Stimulated activated CD8-positive, alpha-beta memory T cell treated with anti-CD3 and anti-CD28 coated beads, Interleukin-7, amount 100 ng/mL, for 1 hour (primary cell): ENCODE measurements around the gene OR6N2.
A peak's percentile ranks its signal among the peaks of the same experiment; 100 is the strongest.

Source experiments
- DNase-seq, 2 donors: peaks; one replicate each; pipeline ENCODE4 v3.0.0-alpha.2; 2020; ENCODE audit warnings: low read depth in 2 of 2

The OR6N2 gene, protein sequence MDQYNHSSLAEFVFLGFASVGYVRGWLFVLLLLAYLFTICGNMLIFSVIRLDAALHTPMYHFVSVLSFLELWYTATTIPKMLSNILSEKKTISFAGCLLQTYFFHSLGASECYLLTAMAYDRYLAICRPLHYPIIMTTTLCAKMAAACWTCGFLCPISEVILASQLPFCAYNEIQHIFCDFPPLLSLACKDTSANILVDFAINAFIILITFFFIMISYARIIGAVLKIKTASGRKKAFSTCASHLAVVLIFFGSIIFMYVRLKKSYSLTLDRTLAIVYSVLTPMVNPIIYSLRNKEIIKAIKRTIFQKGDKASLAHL

DNA sequence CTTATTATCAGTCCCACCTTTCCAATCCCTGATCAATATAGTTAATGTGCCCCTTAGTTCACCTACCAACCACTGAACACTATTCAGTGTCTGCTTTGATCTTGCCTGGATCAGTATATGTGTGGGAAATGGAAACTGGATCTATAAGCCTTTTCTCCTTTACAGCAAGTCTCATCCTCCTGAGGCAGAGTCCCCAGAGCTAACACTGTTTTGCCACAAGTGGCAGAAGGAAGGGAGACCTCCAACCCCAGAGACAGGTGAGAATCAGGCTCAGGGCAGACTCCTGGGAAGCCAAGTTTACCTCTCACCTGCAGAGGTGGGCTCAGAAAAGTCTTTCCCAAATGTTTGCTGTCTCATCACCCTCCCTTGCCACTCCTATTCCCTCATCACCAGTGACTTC is at the start of gene OR6N2:
Gene OR6N2 (minus strand): TSS at position 101 of the 400 bp plus-strand sequence. CDS start 3,569 bp downstream, outside the sequence.
- DNase-seq = no peak

DNA sequence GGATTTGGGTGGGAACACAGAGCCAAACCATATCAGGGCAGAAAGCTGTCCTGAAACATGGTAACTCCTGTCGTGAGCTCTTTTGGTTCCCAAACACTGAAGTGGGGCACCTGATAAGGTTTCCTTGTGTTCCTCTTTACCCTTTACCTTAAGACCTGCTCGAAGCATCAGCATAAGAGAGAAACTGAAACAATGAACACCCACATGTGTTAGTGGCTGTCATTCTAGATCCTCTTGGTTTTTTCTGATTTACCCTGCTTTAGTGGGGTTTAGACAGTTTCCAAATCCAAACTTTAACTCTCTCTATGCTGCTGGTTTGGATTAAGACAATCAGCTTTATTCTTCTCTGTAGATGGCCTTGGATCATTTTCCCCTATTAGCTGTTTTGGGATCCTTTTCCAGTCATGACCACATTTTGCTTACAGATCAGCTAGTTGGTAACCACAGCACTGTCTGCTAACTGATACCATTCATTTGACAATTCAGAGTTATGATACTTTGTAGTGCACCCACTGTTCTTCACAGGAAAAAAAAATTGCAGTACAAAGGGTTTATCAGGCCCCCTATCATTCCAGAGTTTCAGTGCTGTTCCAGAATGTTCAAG is 49.2 kb upstream of the OR6N2 start:
- DNase-seq = no peak

DNA sequence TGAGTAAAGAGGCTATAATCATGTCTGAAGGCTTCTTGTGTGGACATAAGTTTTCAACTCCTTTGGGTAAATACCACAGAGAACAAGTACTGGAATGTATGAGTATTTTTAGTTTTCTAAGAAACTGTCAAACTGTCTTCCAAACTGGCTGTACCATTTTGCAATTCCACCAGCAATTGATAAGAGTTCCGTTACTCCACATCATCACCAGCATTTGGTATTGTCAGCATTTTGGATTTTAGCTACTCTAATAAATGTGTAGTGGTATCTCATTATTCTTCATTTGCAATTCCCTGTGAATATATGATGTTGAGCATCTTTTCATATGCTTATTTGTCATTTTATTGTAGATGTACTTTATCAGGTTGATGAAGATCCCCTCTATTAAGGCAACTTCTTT is 40.7 kb upstream of the OR6N2 start:
- no peak for DNase-seq

DNA sequence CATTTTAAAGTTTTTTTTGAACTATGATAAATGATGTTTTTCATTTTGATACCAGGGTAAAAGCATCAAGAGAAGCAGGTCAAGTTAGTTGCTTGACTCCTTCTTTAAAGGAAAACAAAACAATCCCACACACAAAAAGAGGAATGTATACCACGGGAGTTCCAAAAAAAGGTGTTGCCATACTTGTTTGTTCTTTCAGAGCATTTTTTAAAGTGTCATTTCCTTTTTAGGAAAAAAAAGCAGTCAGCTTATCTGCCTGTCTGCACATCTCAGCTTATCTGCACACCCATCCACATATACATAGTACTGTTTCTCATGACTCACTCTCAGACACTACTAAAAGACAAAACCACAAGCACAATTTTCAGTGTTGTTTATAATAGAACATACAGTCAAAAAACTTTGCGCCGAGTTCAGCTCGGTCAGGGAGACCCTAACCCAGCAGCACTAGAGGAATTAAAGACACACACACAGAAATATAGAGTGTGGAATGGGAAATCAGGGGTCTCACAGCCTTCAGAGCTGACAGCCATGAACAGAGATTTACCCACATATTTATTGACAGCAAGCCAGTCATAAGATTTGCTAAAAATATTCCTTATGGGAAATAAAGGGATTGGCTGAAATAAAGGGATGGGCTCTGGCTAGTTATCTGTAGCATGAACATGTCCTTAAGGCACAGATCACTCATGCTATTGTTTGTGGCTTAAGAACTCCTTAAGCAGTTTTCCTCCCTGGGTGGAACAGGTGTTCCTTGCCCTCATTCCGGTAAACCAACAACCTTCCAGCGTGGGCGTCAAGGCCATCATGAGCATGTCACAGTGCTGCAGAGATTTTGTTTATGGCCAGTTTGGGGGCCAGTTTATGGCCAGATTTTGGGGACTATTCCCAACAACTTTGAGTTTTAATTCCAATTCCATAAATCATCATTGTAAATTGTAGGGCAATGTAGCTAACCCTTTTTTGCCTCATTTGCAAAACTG is 38.7 kb upstream of the OR6N2 start:
- DNase-seq = no peak

DNA sequence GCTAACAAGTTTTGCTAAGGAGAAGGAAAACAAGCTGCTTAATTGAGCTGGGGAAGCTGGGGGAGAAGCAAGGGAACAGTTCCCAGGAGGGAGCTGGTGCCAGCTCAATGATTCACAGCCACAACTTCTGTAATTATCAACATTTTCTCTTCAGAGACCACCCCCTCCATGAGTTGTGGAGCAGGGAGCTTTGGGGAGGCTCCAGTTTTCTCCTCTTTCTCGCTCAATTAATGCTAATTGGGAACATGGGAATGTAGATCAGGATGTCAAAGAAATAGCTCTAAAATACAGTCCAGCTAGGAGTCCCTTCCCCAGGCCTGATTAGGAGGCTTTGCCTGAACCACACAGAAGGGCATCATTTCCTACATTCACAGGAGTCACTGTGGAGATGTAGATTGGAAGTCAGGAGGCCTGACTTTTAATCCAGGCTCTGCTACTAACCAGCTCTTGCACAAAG is 38.0 kb upstream of the OR6N2 start:
- DNase-seq = no peak

DNA sequence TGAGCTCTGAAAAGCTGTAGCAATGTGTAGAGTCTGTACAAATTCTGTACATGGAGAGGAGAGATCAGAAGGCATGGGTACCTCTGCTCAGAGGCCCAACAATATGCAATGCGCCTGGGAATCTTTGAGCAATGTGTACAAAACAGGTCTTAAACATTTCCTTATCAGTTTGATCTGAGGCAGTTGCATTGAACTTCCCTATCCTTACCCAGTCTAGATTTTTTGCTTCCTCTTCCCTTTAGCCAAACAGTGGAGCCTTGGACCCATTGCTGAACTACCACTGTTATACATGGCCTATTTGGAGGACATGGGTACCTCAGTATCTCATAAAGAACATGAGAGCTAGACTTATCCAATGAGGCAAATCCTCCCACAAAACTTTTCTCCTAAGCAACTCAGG is 37.6 kb upstream of the OR6N2 start:
- no peak for DNase-seq

DNA sequence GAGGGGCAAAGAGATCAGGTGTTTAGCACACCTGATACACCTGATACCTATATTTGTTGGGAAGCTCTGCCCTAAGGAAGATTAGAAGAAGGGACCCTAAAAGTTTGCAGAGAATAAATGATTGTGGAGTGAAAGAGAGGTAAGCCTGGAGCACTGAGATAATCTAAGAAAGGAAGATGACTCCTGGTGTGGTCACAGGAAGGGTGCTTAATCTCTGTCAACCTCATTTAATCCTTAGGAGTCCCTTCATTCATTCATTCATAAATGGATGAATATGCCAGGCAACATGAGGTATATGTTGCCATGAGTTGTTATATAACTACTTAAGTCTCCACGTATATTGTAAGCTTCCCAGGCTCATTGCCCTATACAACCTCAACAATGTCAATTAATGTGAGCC is 34.0 kb upstream of the OR6N2 start:
- DNase-seq = no peak

DNA sequence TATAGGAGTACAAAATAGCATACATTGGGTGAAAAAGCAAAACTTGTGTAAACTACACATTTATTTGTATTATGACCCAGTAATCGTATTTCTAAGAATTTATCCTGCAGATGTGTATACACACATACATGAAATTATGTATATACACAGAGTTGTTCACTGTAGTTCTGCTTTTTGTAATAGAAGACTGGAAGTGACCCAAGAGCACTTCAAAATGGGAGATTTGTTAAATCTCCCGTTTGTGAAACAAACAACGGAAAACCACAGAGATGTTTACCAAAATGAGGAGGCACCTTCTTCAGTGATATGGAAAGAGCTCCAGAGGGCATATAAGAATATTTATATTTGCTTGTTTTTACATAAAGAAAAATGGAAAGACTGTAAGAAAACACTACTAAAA is 32.2 kb upstream of the OR6N2 start:
- no peak for DNase-seq

DNA sequence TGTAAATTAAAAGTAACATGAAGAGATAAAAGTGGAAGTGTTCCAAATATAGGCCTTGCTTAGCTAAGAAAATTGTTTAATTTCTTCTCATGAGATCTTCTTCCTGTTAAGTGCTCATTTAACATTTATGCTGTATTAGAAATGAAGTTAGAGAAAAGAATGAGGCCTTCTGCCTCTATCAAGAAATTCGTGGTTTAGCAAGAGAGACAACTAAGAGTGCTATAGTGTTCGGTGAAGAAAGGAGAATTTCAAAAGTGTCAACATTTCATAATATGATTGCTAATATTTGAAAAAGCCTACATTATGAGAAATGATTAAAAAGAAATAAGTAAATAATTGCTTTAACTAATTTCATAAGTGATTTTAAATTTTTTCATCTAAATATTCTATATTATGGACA is 31.3 kb upstream of the OR6N2 start:
- DNase-seq = no peak

DNA sequence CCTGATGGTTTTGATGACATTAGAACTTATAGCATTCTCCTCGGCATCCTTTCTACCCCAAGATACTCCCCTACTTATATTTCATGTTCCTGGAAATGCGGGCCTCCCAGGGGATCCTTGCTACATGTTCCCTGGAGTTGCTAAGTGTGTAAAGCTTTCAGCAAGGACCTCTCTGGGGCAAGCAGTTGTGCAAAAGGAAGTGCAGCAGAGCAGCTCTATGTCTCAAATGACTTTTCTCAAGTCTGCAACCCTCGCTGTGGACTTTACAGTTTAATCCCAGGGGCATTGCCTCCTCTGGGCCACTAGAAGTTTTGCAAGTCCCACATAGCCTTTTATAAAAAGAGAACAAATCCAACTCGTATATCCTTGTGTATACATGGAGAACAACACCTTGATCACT is 29.3 kb upstream of the OR6N2 start:
- DNase-seq = no peak

DNA sequence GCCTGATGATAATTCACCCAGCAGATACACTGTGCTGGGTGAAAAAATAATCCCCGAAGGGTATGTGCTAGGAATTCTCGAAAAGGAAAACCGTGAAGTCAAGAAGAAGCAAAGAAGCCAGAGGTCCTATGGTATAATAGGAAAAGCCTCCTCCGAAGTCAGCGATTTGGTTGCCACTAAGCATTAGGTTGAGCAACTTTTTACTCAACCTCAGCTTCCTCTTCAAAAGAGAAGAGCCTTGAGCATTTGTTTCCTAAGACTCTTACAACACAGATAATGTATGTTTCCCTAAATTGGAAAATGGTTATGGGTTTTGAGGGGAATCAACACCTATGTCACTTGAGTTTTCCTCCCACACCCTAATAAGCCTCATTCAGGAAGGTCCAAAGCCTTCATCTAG is 28.9 kb upstream of the OR6N2 start:
- no peak for DNase-seq

DNA sequence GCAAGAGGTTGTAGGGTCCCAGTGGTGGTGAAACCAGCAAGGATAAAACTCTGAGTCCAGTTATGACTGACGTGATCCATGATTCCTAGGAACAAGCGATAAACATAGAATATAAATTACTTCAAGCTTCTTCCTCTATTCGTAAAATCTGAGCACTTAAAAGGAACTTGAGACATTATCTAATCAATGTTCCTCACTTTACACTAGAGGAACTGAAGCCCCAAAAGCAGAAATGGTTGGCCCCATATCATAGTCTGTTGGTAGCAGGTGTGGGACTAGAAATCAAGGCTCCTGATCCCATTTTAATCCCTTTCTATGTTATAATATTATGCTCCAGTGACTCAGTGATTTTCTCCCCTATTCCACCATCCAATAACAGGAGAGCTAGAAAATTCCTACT is 28.3 kb upstream of the OR6N2 start:
- no peak for DNase-seq

DNA sequence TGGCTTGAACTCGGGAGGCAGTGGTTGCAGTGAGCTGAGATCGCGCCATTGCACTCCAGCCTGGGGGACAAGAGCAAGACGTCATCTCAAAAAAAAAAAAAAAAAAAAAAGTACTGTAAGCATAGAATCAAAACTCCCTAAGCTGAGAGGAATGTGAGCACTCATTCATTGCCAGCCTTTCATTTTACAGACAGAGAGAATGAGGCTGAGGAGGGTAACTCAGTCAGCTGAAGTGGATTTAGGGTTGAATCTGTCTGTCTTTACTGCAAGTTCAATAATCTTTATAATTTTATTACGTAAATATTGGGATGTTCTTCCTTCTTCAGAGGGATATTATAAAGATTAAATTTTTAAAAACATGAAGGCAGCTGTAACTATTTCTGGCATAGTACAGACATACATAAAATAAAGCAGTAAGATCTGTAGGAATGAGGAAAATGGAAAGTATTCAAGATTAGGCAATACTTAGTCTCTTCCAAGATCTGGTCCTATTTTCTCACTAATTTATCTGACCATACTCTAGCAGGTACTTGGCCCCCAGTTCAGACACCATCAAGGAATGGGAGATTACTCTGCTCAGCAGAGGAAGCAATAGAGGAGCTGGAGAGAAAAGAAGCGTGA is 26.0 kb upstream of the OR6N2 start:
- DNase-seq = no peak

DNA sequence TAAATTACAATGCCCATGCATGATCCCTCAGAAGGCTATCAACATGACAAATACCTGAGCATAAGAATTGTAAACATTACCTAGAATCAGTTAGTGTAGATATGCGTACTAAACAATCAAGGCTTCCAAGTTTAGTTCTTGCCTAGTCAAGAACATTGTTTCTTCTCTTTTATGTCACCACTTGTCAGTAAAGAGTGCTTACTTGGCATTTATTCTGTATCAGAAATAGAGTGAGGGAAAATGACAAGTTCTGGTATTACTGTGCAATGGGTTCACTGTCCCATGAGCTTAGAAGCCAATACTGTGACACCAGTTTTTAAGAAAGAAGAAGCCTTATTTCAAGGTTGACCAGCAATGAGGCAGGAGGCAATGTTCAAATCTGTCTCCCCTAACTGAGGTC is 22.7 kb upstream of the OR6N2 start:
- no peak for DNase-seq

DNA sequence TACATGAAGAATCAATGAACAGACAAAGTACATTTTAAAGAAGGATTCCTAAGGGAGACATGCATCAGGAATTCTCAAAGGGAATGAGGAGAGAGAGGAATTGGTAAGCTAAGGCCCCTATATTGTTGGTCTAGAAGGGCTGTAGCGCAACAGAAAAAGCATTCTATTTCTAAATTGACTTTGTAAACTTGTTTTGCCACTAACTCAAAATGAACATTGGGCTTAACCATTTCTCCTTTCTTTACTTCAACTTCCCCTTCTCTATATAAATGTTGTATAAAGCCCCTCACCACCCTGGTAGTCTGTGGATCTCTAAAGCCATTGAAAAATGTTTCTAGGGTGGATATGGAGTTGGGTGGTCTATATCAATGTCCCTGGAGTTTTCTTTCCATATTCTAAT is 20.4 kb upstream of the OR6N2 start:
- no peak for DNase-seq

DNA sequence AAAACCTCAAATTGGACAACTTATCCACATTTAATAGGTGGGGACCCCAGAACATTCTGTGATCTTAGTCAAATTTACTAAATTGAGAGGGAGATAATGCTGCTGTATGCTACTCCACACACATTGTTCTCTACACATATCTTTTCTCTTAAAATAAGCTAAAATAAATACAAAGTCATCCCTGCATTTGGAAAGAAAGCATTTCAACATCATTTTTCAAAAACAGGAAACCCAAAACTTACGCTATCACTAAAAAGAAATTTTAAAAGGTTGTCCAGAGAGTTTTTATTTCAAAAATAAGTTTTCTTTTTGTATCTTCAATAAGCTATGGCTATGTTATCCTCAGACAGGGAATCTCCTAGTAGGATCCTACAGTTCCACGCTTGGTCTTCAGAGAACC is 19.5 kb upstream of the OR6N2 start:
- no peak for DNase-seq

DNA sequence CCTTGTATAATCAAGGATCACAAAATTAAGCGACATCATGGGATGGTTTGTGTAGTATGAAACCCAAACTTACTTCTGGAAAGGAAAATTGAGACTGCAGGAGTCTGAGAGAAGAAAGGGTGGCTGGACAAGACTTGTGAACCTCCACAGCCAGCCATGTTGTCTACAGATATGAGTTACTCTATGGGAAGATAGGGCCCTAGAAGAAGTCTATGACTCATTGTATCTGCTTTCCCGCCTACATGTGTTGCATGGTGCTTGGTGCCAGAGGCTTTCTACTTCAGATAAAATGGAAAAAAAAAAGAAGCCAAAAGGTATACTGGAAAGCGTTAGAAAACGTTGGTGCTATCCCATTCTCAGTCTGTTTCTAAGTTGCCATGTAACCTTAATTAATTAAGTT is 18.7 kb upstream of the OR6N2 start:
- no peak for DNase-seq

DNA sequence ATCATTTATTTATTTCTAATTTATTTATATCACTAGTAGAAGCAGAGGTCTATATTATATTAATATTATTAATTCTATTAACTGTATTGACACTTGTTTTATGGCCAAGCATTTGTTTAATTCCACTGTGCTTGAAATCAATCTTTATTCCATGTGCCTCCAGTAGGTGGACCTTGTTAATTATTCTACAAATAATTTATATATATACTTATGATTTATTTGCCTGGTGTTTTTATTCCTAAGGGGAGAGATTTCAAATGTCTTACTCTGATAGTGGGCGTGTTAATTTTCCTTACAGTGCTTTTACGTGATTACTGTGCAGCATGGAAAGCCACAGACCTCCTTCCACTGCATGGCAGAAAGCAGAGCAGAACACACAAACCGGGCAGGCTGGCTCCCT is 17.5 kb upstream of the OR6N2 start:
- no peak for DNase-seq

DNA sequence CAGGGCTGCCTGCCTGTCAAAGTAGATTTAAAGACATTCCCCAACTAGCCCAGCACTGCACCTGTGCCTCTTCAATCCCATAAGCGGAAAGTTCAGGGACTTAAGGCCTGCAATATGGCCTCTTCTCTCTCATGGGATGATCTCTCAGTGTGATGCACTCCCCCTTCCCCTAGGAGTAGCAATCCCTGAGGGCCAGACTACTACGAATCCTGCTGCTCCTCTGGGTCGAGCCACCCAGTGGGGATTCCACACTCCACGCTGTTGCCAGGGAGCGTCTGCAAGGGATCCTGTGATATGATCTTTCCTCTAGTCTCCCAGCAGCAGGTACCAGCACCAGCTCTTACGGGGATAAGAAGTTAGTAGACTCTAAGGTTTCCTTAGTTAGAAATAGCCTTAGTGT is 13.2 kb upstream of the OR6N2 start:
- no peak for DNase-seq

DNA sequence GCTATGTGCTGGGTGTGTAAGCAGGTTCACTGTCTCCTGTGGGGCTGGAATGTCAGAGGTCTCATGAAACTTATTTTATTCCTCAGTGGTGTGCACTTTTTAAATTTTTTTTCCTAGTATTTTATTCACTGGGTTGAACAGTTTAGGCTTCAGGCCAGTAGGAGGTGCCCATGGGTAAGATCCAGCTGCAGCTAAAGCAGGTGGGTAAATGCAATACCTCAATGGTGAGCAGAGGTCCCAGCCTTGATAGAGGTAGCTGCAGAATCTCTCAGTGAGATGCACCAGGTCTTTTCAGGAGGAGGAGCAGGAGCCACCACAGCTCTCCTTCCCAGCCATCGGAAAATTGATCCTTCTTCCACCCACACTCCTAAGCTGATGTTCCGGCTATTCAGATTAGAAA is 12.6 kb upstream of the OR6N2 start:
- DNase-seq = peak in 1 of 2 donors; percentile 6

DNA sequence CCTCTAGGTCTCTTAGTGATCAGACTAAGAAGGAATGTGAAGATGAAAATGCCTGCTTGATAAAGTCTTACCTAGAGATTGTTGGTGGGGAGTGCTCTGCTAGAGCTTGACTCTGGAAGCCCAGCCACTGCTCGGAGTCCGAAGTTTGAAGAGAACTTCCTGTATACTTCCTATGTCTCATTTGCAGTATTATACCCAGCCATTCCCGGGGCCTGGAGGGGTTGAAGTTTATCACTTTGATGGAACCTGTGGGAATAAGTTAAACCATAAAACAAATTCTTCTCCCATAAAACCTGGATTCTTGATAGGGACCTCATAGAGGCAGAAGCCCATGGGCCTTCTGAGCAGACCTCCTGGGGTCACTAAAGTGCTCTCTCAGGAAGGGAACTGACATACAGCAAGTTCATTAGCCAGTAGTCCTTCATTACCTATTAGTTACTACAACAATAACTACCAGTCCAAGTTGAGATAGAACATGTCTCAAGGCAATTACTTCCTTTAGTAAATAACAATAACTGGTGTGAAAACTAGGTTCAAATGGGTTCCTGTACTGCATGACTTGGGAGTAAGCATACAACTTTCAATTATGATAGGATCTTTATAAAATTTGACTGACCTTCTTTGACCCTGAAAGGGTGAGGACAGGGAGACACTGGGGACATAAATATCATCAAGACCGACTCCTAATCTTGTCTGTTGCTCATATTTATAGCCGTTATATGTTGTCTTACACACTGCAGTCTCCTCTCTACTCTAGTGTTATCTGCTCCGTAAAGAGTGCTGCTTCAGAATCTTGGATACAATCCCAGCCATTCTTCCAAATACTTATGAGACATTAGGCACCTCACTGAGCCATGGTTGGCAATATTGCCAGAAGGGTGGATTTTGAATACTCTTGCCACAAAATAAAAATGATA is 8.8 kb downstream of the OR6N2 start, which contains the start of gene OR6N1:
Gene OR6N1 (minus strand): TSS at position 246 of the 917 bp plus-strand sequence. CDS start 5,513 bp downstream, outside the sequence.
- DNase-seq = no peak
